PC-3 (cell line): ENCODE results near the gene PARM1.

ENCODE experiments used
- CTCF ChIP-seq: fragments of 300-600 bp; sonication (generic); conservative IDR thresholded peaks from 2 replicates; pipeline ENCODE4 v1.5.1; 2017; ENCODE audit warnings: antibody characterized with exemption, low read depth, mild to moderate bottlenecking, low read length
- EZH2 ChIP-seq: fragments of 300-600 bp; sonication (generic); IDR thresholded peaks from one replicate; pipeline ENCODE4 v1.6.1; 2017; ENCODE audit warnings: antibody characterized with exemption, mild to moderate bottlenecking, low read length; ENCODE audit not compliant: unreplicated experiment

- TF ChIP-seq CTCF (no peak), EZH2 (no peak)
Observed at GRCh38 chr4:74942918-74943253, 10.0 kb downstream of the PARM1 start.
